Measurements from ENCODE around the gene PTPRS. TPM values are rescaled to one million over a fixed set of nuclear protein-coding genes. Genes with fewer than 3 reads are reported as not detected.
A peak's percentile ranks its signal among the peaks of the same experiment; 100 is the strongest.
"Not testable (repeated sequence)": the region's sequence is repeated elsewhere in the genome, so short reads cannot be mapped to it uniquely, and the experiment has no call there.

PTPRS gene
- 1 to 10 TPM in 2 of 6 donors, under 1 TPM in 3, not detected in 1; 0.19 to 1.5 (median 0.73) TPM for polyA plus RNA-seq (ENCODE audit: low read depth in 6 of 6)

DNA sequence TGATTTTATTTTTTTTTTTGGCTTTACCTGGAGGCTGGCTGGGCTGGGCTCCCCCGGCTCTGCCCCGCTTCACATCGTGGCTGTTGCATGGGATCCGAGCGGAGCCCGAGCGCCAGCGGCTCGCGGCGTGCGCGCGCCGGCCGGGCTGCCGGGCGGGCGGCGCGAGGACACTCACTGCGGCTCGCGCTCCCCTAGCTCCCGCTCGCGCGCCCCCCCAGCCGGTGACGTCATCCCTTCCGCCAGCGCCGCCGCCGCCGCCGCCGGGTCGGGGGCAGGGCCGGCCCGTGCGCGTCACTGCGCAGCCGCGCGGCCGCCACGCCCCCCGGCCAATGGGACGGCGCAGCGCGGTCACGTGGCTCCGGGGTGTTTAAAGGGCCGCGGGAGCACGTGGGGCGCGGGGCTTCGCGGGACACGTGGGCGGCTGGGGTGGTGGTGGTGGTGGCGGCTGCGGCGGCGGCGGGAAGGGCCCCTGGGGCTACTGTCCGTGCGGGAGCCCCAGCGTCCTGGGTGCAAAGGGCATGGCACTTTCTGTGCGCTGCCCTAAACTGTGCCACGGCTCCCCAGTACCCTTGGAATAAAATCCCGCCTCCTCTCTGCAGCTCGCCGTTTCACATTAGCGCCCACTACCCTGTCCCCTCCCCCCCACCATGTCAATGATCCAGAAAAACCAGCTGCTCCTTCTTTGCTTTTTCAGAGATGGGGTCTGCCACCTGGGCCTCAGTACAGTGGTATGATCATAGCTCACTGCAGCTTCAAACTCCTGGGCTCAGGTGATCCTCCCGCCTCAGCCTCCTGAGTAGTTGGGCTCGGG is at the start of gene PTPRS:
Gene PTPRS, minus strand, starts transcription at position 176 of the 811 bp plus-strand sequence. CDS start 54,672 bp downstream, outside the sequence.
- DNase-seq (peak; percentile 57), ATAC-seq (ENCODE audit: low read depth in 2 of 2) (peak; percentile 68 to 74)
- Mint-ChIP-seq H3K4me1 (peaks cover 9 to 29% (median 14%) of the 10 kb centered on the region in 3 donors), H3K27me3 (peaks cover 27 to 65% (median 63%) of the 10 kb centered on the region in 3 donors), H3K27ac (peak within 1 kb of the TSS in 2 of 6 donors; percentile 41 to 85), H3K9me3 (peaks cover 0 to 8% (median 0%) of the 10 kb centered on the region in 7 donors), H3K4me3 (peak within 1 kb of the TSS; percentile 4 to 88 (median 79)), H3K36me3 (peaks cover 0 to 15% of the 10 kb centered on the region in 2 donors)

DNA sequence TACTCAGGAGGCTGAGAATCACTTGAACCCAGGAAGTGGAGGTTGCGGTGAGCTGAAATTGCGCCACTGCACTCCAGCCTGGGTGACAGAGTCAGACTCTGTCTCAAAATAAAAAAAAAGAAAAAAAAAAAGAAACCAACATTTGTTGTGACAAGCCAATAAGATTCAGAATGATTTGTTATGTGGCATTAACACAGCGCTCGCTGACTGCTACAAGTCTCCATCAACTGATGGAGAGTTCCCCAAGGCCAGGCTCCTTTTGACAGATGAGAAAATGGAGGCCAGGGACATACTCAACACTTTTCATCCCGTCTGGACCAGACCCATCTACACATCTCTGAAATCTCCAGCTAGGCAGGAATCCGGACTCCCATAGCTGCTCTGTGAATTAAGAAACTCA is 48.7 kb upstream of the PTPRS start:
- ATAC-seq (ENCODE audit: low read depth in 2 of 2), result no peak
- Mint-ChIP-seq H3K4me1 (no peaks in the 10 kb centered on the region), H3K27me3 (peaks cover 17 to 61% (median 54%) of the 10 kb centered on the region in 3 donors), H3K9me3 (peaks cover 11 to 24% (median 19%) of the 10 kb centered on the region in 7 donors), H3K27ac (no peak overlapping the region), H3K4me3 (no peak overlapping the region), H3K36me3 (peaks cover 0 to 31% of the 10 kb centered on the region in 2 donors)
- DNase-seq, result no peak

DNA sequence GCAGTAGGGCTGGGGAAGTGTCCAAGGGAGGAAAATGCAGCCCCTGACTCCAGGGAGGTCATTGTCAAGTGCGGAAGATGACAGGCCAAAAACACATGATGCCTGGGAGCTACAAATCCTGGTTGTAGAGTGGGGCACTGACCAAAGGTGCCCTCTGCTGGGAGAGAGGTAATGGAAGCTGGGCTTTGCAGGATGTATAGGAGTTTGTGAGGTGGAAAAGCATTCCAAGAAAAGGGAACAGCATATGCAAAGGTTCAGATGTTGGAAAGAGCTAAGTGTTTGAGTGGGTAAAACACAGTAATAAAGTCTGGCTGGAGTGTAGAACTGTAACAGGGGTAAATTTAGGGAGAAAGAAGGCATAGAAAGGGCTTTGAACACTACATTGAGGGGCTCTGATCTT is 46.9 kb upstream of the PTPRS start:
- H3K4me3 Mint-ChIP-seq, result no peak overlapping the region
- ATAC-seq (ENCODE audit: low read depth in 2 of 2) (no peak), DNase-seq (no peak)
- H3K4me1 Mint-ChIP-seq, result no peaks in the 10 kb centered on the region
- H3K36me3 Mint-ChIP-seq, result peaks cover 0 to 37% of the 10 kb centered on the region in 2 donors
- peaks cover 13 to 48% (median 40%) of the 10 kb centered on the region in 3 donors for H3K27me3 Mint-ChIP-seq
- peaks cover 17 to 42% (median 28%) of the 10 kb centered on the region in 7 donors for H3K9me3 Mint-ChIP-seq
- peak overlapping the region in 1 of 6 donors; percentile 78 for H3K27ac Mint-ChIP-seq

DNA sequence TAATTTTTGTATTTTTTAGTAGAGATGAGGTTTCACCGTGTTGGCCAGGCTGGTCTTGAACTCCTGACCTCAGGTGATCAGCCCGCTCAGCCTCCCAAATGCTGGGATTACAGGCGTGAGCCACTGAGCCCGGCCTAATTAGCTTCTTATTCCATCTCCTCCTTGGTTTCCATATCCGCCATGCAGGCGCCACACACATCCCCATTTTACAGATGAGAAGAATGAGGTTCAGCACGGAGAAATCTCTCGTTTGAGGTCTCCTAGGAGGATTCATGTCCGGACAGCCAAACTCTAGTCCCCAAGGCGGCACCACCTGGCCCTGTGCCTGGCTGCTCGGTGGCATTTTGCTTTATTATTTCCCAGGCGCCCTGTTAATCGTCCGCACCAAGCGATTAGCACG is 46.2 kb upstream of the PTPRS start:
- peaks cover 0 to 42% of the 10 kb centered on the region in 2 donors for H3K36me3 Mint-ChIP-seq
- no peak for ATAC-seq (ENCODE audit: low read depth in 2 of 2)

DNA sequence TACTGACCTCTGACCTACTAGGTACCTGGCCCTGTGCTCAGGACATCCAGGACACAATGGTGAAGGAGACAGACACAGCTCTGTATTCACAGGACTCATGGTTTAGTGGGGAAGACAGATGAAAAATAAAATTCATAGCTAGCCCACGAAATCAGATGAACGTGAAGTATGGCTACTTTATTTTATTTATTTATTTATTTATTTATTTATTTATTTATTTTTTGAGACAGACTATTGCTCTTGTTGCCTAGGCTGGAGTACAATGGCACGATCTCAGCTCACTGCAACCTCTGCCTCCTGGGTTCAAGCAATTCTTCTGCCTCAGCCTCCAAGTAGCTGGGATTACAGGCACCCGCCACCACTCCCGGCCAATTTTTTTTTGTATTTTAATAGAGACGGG is 40.6 kb upstream of the PTPRS start:
- not testable (repeated sequence) for H3K27ac Mint-ChIP-seq; H3K4me3 Mint-ChIP-seq; H3K4me1 Mint-ChIP-seq; DNase-seq; ATAC-seq (ENCODE audit: low read depth in 2 of 2)
- H3K9me3 Mint-ChIP-seq, result peaks cover 13 to 51% (median 33%) of the 10 kb centered on the region in 7 donors
- H3K27me3 Mint-ChIP-seq, result peaks cover 13 to 37% (median 29%) of the 10 kb centered on the region in 3 donors
- H3K36me3 Mint-ChIP-seq, result peaks cover 0 to 35% of the 10 kb centered on the region in 2 donors

More for the DNA sequence above, 46.2 kb upstream of the PTPRS start:
- Mint-ChIP-seq H3K9me3 (peaks cover 18 to 48% (median 32%) of the 10 kb centered on the region in 7 donors), H3K4me3 (no peak overlapping the region), H3K27ac (no peak overlapping the region), H3K4me1 (no peaks in the 10 kb centered on the region), H3K27me3 (peaks cover 13 to 42% (median 38%) of the 10 kb centered on the region in 3 donors)
- no peak for DNase-seq

DNA sequence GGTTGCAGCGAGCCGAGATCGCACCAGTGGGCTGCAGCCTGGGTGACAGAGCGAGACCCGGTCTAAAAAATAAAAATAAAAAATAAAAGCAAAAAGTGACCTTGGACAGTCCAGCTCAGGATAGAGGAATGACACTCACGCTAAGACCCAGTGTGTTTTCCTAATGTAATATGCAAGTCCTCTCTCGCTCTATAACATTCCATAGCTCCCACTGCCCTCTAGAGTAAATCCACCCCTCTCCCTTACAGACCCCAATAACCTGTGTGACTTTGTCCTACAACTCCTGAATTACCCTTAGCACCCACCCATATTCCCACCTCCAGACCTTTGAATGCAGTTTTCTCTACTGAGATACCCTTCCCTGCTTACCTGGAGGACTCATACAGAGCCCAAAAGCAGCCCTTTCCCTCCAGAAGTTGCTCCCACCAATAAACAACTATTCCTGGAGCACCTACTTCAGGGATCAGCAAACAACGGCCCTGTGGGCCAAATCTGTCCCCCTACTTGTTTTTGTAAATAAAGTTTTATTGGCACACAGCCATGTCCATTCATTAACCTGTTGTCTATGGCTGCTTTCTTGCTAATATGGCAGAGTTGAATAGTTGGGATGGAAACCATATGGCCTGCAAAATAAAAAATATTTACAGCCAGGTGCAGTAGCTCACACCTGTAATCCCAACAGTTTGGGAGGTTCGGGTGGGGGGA is 39.8 kb upstream of the PTPRS start:
- ATAC-seq (ENCODE audit: low read depth in 2 of 2), result no peak
- Mint-ChIP-seq H3K9me3 (peaks cover 13 to 51% (median 33%) of the 10 kb centered on the region in 7 donors), H3K27me3 (peaks cover 15 to 36% (median 35%) of the 10 kb centered on the region in 3 donors), H3K27ac (no peak overlapping the region), H3K36me3 (peaks cover 0 to 35% of the 10 kb centered on the region in 2 donors), H3K4me3 (no peak overlapping the region), H3K4me1 (no peaks in the 10 kb centered on the region)
- no peak for DNase-seq

DNA sequence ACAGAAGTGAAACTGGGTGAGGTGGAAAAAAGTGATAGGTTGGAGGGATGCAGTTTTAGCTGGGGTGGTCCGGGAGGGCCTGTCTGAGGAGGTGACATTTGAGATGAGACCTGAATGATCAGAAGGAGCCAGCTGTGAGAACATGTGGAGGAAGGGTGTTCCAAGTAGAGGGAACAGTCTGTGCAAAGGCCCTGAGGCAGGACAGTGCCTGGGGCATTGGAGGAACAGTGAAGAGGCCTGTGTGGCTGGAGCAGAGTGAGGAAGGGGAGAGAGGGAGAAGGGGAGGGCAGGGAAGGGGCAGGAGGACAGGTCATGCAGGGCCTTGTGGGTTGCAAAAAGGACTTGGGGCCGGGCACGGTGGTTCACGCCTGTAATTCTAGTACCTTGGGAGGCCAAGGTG is 36.3 kb upstream of the PTPRS start:
- DNase-seq (no peak), ATAC-seq (ENCODE audit: low read depth in 2 of 2) (no peak)
- Mint-ChIP-seq H3K9me3 (peaks cover 5 to 26% (median 17%) of the 10 kb centered on the region in 7 donors), H3K27ac (no peak overlapping the region), H3K4me1 (no peaks in the 10 kb centered on the region), H3K36me3 (peaks cover 0 to 14% of the 10 kb centered on the region in 2 donors), H3K27me3 (peaks cover 7 to 40% (median 38%) of the 10 kb centered on the region in 3 donors), H3K4me3 (no peak overlapping the region)

DNA sequence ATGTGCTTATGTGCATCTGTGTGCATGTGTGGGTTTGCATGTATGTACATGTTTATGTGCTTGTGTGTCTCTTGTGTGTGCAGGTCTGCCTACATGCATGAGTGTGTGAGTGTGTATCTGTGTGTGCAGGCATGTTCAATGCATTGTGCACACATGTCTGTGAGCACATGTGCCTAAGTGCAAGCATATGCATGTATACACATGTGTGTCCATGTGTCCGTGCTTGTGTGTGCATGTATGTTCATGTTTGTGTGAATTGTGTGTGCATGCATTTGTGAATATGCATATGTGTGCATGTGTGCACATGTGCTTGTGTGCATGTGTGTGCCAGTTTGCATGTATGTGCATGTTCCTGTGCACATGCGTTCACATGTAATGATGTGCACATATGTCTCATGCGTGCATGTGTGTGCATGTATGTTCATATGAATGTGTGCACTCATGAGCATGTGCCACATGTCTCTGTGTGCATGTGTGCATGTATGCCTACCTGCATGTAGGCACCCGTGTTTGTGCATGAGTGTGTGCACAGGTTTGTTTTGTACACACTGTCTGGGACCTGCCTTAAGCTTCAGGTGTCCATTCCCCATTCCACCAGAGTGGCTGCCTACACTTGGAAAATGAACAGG is 32.1 kb upstream of the PTPRS start:
- Mint-ChIP-seq H3K27ac (no peak overlapping the region), H3K4me3 (no peak overlapping the region), H3K9me3 (peaks cover 0 to 11% (median 5%) of the 10 kb centered on the region in 7 donors), H3K27me3 (peaks cover 9 to 33% (median 32%) of the 10 kb centered on the region in 3 donors), H3K36me3 (peaks cover 0 to 8% of the 10 kb centered on the region in 2 donors), H3K4me1 (no peaks in the 10 kb centered on the region)
- no peak for ATAC-seq (ENCODE audit: low read depth in 2 of 2)
- no peak for DNase-seq

DNA sequence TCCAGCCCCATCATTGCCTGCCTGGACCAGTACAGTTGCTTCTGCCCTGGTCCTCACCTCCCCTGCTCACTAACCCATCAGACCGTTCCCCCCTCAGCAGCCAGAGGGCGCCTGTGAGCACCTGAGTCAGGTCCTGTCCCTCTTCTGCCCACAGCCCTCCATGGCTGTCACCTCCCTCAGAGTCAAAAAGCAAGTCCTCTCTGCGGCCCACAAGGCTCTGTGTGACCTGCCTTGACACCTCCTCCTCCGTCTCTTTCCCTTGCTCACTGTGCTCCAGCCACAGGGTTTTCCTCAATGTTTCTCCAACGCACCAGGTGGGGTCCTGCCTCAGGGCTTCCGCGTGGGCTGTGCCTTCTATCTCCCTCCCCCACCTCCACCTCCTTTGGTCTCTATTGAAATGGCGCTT is 29.4 kb upstream of the PTPRS start:
- Mint-ChIP-seq H3K27ac (no peak overlapping the region), H3K9me3 (peaks cover 0 to 11% (median 4%) of the 10 kb centered on the region in 7 donors), H3K4me1 (peaks cover 0 to 1% (median 0%) of the 10 kb centered on the region in 3 donors), H3K36me3 (no peaks in the 10 kb centered on the region), H3K4me3 (no peak overlapping the region), H3K27me3 (peaks cover 4 to 10% (median 8%) of the 10 kb centered on the region in 3 donors)
- no peak for ATAC-seq (ENCODE audit: low read depth in 2 of 2)
- peak; percentile 6 for DNase-seq

DNA sequence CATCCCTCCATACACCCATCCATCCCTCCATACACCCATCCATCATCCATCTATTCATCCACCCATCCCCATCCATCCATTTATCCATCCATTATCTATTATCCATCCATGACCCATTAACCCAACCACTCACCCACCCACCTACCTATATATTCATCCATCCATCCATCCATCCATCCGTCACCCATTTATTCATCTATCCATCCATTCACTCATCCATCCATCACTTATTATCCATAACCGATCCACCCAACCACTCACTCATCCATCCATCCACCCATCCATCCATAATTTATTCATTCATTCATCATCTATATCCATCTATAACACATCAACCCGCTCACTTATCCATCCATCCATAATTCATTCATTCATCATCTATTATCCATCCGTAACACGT is 28.7 kb upstream of the PTPRS start:
- ATAC-seq (ENCODE audit: low read depth in 2 of 2) (no peak), DNase-seq (no peak)
- H3K4me3 Mint-ChIP-seq, result no peak overlapping the region

DNA sequence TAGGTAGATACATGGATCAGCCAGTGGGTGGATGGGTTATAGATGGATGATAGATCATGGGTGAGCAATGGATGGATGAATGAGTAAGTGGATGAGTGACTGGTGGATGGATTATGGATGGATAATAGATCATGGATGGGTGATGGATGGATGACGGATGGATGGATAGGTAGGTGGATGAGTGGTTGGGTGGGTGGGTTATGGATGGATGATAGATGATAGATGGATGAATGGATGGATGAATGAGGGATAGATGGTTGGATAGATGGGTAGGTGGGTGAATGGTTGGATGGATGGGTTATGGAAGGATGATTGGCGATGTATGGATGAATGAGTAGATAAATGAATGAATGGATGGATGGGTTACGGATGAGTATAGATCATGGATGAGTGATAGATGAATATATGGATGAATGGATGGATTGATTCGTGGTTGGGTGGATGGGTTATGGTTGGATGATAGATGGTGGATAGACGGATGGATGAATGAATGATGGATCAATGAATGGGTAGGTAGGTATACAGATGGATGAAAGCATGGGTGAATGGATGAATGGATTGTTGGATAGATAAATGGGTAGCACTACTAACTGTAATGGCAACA is 27.0 kb upstream of the PTPRS start:
- Mint-ChIP-seq H3K36me3 (no peaks in the 10 kb centered on the region), H3K4me3 (no peak overlapping the region), H3K27ac (no peak overlapping the region), H3K9me3 (peaks cover 0 to 7% (median 0%) of the 10 kb centered on the region in 7 donors), H3K27me3 (peaks cover 0 to 11% (median under 1%) of the 10 kb centered on the region in 3 donors), H3K4me1 (peaks cover 0 to 1% (median 0%) of the 10 kb centered on the region in 3 donors)
- ATAC-seq (ENCODE audit: low read depth in 2 of 2) (no peak), DNase-seq (no peak)

More for the DNA sequence above, 28.7 kb upstream of the PTPRS start:
- peaks cover 0 to 1% (median 0%) of the 10 kb centered on the region in 3 donors for H3K4me1 Mint-ChIP-seq
- H3K9me3 Mint-ChIP-seq, result peaks cover 0 to 9% (median 0%) of the 10 kb centered on the region in 7 donors
- H3K36me3 Mint-ChIP-seq, result no peaks in the 10 kb centered on the region
- H3K27me3 Mint-ChIP-seq, result peaks cover under 1 to 9% (median 4%) of the 10 kb centered on the region in 3 donors
- H3K27ac Mint-ChIP-seq, result no peak overlapping the region

DNA sequence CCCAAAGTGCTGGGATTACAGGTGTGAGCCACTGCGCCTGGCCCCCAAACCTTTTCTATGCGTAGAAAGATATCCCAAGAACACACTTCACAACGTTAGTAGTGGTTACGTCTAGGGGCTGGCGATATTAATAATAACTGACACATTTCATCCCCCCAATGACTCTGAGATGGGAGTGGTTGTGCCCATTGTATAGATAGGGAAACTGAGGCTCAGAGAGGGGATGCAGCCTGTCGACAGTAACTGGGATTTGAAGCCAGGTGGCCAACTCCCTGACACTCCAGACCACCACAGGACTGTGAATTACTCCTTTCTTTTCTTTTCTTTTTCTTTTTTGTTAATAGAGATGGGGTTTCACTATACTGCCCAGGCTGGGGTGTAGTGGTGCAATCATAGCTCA is 25.3 kb upstream of the PTPRS start:
- Mint-ChIP-seq H3K9me3 (peaks cover 0 to 5% (median 0%) of the 10 kb centered on the region in 7 donors), H3K36me3 (no peaks in the 10 kb centered on the region), H3K4me3 (no peak overlapping the region), H3K27ac (no peak overlapping the region), H3K4me1 (peaks cover 0 to 1% (median 0%) of the 10 kb centered on the region in 3 donors), H3K27me3 (peaks cover 0 to 8% (median 8%) of the 10 kb centered on the region in 3 donors)
- no peak for ATAC-seq (ENCODE audit: low read depth in 2 of 2)
- DNase-seq, result no peak
